HepG2 (cell line): ENCODE results near the gene ING2. TPM values are rescaled to one million over a fixed set of nuclear protein-coding genes. Genes with fewer than 3 reads are reported as not detected.

ENCODE experiments used
- ATAC-seq: fragments of 200-7000 bp; cut with Tn5 transposase; 3 replicates; pipeline ENCODE4 v1.9.1; 2020; ENCODE audit warnings: mild to moderate bottlenecking, moderate library complexity
- BruUV-seq: library from RNA; stranded (reverse); fragments of 400-500 nt; replicated peaks from 2 replicates; lab custom pipeline; 2021; lab: Mats Ljungman, UMichigan
- CTCF ChIA-PET: fragments of 300-600 bp; formaldehyde crosslinking; extraction: SDS; loops from one replicate; lab custom pipeline; 2021; ENCODE audit warnings: low total read pairs, inconsistent platforms, low intra/inter-chr PET ratio; lab: Yijun Ruan, JAX
- POLR2A ChIA-PET: fragments of 350-600 bp; sonication (Branson Sonifier 250); formaldehyde crosslinking; loops from one replicate; lab custom pipeline; 2020; ENCODE audit warnings: antibody characterized with exemption, inconsistent platforms; lab: Yijun Ruan, JAX
- DNase-seq: peaks from one replicate; pipeline ENCODE4 v3.0.0-alpha.2; 2015; ENCODE audit warnings: low spot score
- FAIRE-seq: peaks from 3 replicates; lab custom pipeline; 2011; peaks lifted over from hg19 to GRCh38; lab: Jason Lieb, UNC
- H2AFZ ChIP-seq: one replicate; pipeline ENCODE4 v1.6.1; 2011; ENCODE audit warnings: low read length, inconsistent platforms
- H3K27ac ChIP-seq: fragments of 300-600 bp; 3 replicates; pipeline ENCODE4 v1.8.0; 2011; ENCODE audit warnings: mixed run types, mild to moderate bottlenecking, mixed read lengths, low read length, inconsistent platforms; ENCODE audit not compliant: insufficient read depth; ENCODE audit errors: extremely low read length
- H3K27me3 ChIP-seq, 2 experiments: fragments of 200-600 bp in 1 of 2; 2 replicates in 1 of 2; 3 replicates in 1 of 2; pipeline versions ENCODE4 v1.6.0 to v1.8.0; 2011; ENCODE audit warnings: low read length in 2 of 2, mild to moderate bottlenecking in 2 of 2, moderate library complexity in 2 of 2, inconsistent platforms in 1 of 2; ENCODE audit not compliant: insufficient read depth in 2 of 2, control insufficient read depth in 1 of 2
- H3K36me3 ChIP-seq, 2 experiments: fragments of 200-600 bp in 1 of 2; replicated peaks in 1 of 2; 2 replicates in 1 of 2; 3 replicates in 1 of 2; pipeline versions ENCODE4 v1.5.1 to v1.8.0; 2011; ENCODE audit warnings: low read length in 2 of 2, inconsistent platforms in 1 of 2; ENCODE audit not compliant: insufficient read depth in 2 of 2, control insufficient read depth in 1 of 2
- H3K4me1 ChIP-seq: 2 replicates; pipeline ENCODE4 v1.5.1; 2012; ENCODE audit warnings: low read length, inconsistent platforms; ENCODE audit not compliant: insufficient read depth
- H3K4me2 ChIP-seq: 2 replicates; pipeline ENCODE4 v1.6.0; 2011; ENCODE audit warnings: low read depth, low read length, inconsistent platforms
- H3K4me3 ChIP-seq, 3 experiments: fragments of 200-600 bp in 1 of 3; sonication (generic), shearing (Covaris generic) in 1 of 3; replicated peaks in 1 of 3; 2 replicates each; pipeline ENCODE4 v1.5.1; 2011 to 2016; ENCODE audit warnings: low read length in 3 of 3, inconsistent platforms in 2 of 3, low read depth in 2 of 3, mild to moderate bottlenecking in 2 of 3, control low read depth in 1 of 3, mixed read lengths in 1 of 3; ENCODE audit not compliant: insufficient read depth in 1 of 3
- H3K79me2 ChIP-seq: one replicate; pipeline ENCODE4 v1.6.1; 2011; ENCODE audit warnings: low read length, inconsistent platforms; ENCODE audit not compliant: insufficient read depth
- H3K9ac ChIP-seq: 2 replicates; pipeline ENCODE4 v1.6.0; 2011; ENCODE audit warnings: mild to moderate bottlenecking, low read depth, low read length, inconsistent platforms; ENCODE audit not compliant: insufficient read depth
- H3K9me3 ChIP-seq: 2 replicates; pipeline ENCODE4 v1.5.1; 2012; ENCODE audit warnings: mild to moderate bottlenecking, low read length
- H4K20me1 ChIP-seq: 2 replicates; pipeline ENCODE4 v1.6.0; 2011; ENCODE audit warnings: inconsistent platforms, mild to moderate bottlenecking, low read length, moderate library complexity; ENCODE audit not compliant: insufficient read depth
- ATF4 ChIP-seq, 2 experiments: fragments of 450-650 bp in 1 of 2; sonication (generic) in 1 of 2; formaldehyde crosslinking; IDR thresholded peaks; 2 replicates each; pipeline versions ENCODE4 v1.5.0 to v1.8.0; 2020 to 2022; ENCODE audit warnings: mild to moderate bottlenecking in 1 of 2, missing genetic modification reagents in 1 of 2
- CBX2 ChIP-seq, 2 experiments: fragments of 200-600 bp in 1 of 2; sonication (generic); formaldehyde crosslinking in 1 of 2; IDR thresholded peaks; 2 replicates each; pipeline versions ENCODE4 v1.7.0 to v1.8.1; 2018 to 2022; ENCODE audit warnings: low read depth in 2 of 2, low read length in 1 of 2, mild to moderate bottlenecking in 1 of 2, missing genetic modification reagents in 1 of 2
- HMG20A ChIP-seq: IDR thresholded peaks from 2 replicates; pipeline ENCODE4 v1.6.1; 2016; ENCODE audit warnings: borderline replicate concordance
- MAFF ChIP-seq: IDR thresholded peaks from 2 replicates; pipeline ENCODE4 v1.6.1; 2011; ENCODE audit warnings: low read depth, low read length, improper control_type of control experiment
- MLLT10 ChIP-seq: sonication (generic); formaldehyde crosslinking; IDR thresholded peaks from 2 replicates; pipeline ENCODE4 v1.4.0; 2020; ENCODE audit warnings: missing genetic modification reagents
- MTA1 ChIP-seq: sonication (generic); formaldehyde crosslinking; IDR thresholded peaks from 2 replicates; pipeline ENCODE4 v1.4.0; 2020; ENCODE audit warnings: missing genetic modification reagents, mild to moderate bottlenecking, borderline replicate concordance
- MXD4 ChIP-seq: IDR thresholded peaks from 2 replicates; pipeline ENCODE4 v1.6.1; 2016; ENCODE audit warnings: mild to moderate bottlenecking, missing biosample characterization, missing genetic modification reagents
- RXRA ChIP-seq: sonication (generic); formaldehyde crosslinking; IDR thresholded peaks from 2 replicates; pipeline ENCODE4 v1.5.1; 2020; ENCODE audit warnings: missing genetic modification reagents
- SALL1 ChIP-seq: sonication (generic); formaldehyde crosslinking; IDR thresholded peaks from 2 replicates; pipeline ENCODE4 v1.8.0; 2022; ENCODE audit warnings: mild to moderate bottlenecking, missing genetic modification reagents
- SP140L ChIP-seq: sonication (generic); formaldehyde crosslinking; IDR thresholded peaks from 2 replicates; pipeline ENCODE4 v1.4.0; 2020; ENCODE audit warnings: missing genetic modification reagents, borderline replicate concordance
- STAG1 ChIP-seq: sonication (generic); formaldehyde crosslinking; IDR thresholded peaks from 2 replicates; pipeline ENCODE4 v1.4.0; 2020; ENCODE audit warnings: missing genetic modification reagents
- TCF7L2 ChIP-seq: IDR thresholded peaks from 2 replicates; pipeline ENCODE4 v1.6.1; 2011; ENCODE audit warnings: mild to moderate bottlenecking, low read depth, low read length, moderate library complexity
- ZNF414 ChIP-seq: sonication (generic); formaldehyde crosslinking; IDR thresholded peaks from 2 replicates; pipeline ENCODE4 v1.5.0; 2020; ENCODE audit warnings: missing genetic modification reagents
- ZNF431 ChIP-seq: sonication (generic); formaldehyde crosslinking; IDR thresholded peaks from 2 replicates; pipeline ENCODE4 v1.9.0; 2022; ENCODE audit warnings: missing genetic modification reagents, low read depth, mild to moderate bottlenecking, borderline replicate concordance
- ZNF709 ChIP-seq: sonication (generic); formaldehyde crosslinking; IDR thresholded peaks from 2 replicates; pipeline ENCODE4 v1.5.0; 2020; ENCODE audit warnings: mild to moderate bottlenecking, missing genetic modification reagents
- ZNF841 ChIP-seq: sonication (generic); formaldehyde crosslinking; IDR thresholded peaks from 2 replicates; pipeline ENCODE4 v1.8.1; 2023; ENCODE audit warnings: missing genetic modification reagents, borderline replicate concordance
- ZSCAN31 ChIP-seq: sonication (generic); formaldehyde crosslinking; IDR thresholded peaks from 2 replicates; pipeline ENCODE4 v1.5.0; 2020; ENCODE audit warnings: low read depth, mild to moderate bottlenecking, missing genetic modification reagents
- WGBS: methylation state at CpG from one replicate; pipeline ENCODE4 v1.1.6; 2017; ENCODE audit warnings: low lambda C conversion rate; 5-methylcytosine and 5-hydroxymethylcytosine counted together
- in situ Hi-C: cut with HindIII; loops from 2 replicates; pipeline ENCODE4 v1.10.0; 2017; ENCODE audit warnings: low pct_unique_long_range_greater_than_20kb; ENCODE audit not compliant: extremely low pct_ligation_motif_present
- intact Hi-C: fragments of 100-400 bp; cut with micrococcal nuclease; formaldehyde crosslinking; loops from one replicate; pipeline ENCODE4 v1.10.0; 2022; ENCODE audit not compliant: unreplicated experiment
- polyA plus RNA-seq, 8 experiments: library from polyadenylated mRNA; depleted of rRNA in 3 of 8; stranded (reverse) in 7 of 8; unstranded in 1 of 8; fragments of >200 nt; fragmentation: Illumina TruSeq in 4 of 8; extraction: Trizol in 4 of 8; gene quantifications; 2 replicates each; pipeline versions ENCODE4 v1.2.1 to v1.2.3, GENCODE V29; 2011 to 2016; ENCODE audit warnings: low read depth in 4 of 8, missing spikeins in 1 of 8, mixed read lengths in 1 of 8; ENCODE audit not compliant: insufficient read depth in 1 of 8
- total RNA-seq, 5 experiments: library from RNA; depleted of rRNA; stranded (reverse); fragments of >200 nt; fragmentation: Illumina TruSeq; extraction: Trizol; gene quantifications; 2 replicates each; pipeline ENCODE4 v1.2.3, GENCODE V29; 2016; ENCODE audit warnings: low read depth in 1 of 5

The ING2 gene
- total and polyA plus RNA-seq, 2 of the 13 experiments (the other 11 are each of a cell fraction or from before 2014, with no cell fraction given), result 6.6 to 12.4 TPM

GRCh38 chr4:183527326-183527725 is 22.5 kb downstream of the ING2 start:
- H3K4me3 ChIP-seq, result no peak overlapping the region
- no peaks in the 10 kb centered on the region for H3K79me2 ChIP-seq
- H2AFZ ChIP-seq, result no peak overlapping the region
- no peak overlapping the region for H3K27ac ChIP-seq
- no peaks in the 10 kb centered on the region for H3K9me3 ChIP-seq
- ChIA-PET POLR2A (no interaction called here), CTCF (no interaction called here)
- BruUV-seq, result no TSS peak
- H3K36me3 ChIP-seq, result no peaks in the 10 kb centered on the region
- TF ChIP-seq ZNF709 (CRISPR knock-in tag) (no peak), SALL1 (CRISPR knock-in tag) (no peak), ATF4 (CRISPR knock-in tag; IDR thresholded peaks at IDR 0.05) (no peak), MAFF (no peak), MXD4 (CRISPR knock-in tag) (no peak), TCF7L2 (no peak), HMG20A (CRISPR knock-in tag) (no peak), ZNF431 (no peak), MLLT10 (CRISPR knock-in tag) (no peak), MTA1 (no peak), ZNF414 (CRISPR knock-in tag) (no peak), CBX2 (IDR thresholded peaks at IDR 0.05; ENCODE audit: low read depth, low read length) (no peak), CBX2 (CRISPR knock-in tag; IDR thresholded peaks at IDR 0.05; ENCODE audit: low read depth) (no peak), ZSCAN31 (CRISPR knock-in tag) (no peak), SP140L (CRISPR knock-in tag) (no peak), ZNF841 (no peak), RXRA (CRISPR knock-in tag) (no peak), STAG1 (CRISPR knock-in tag) (no peak)
- FAIRE-seq (no peak), DNase-seq (no peak), ATAC-seq (no peak)
- intact Hi-C loops, result no loop called here
- no peak overlapping the region for H3K4me2 ChIP-seq
- in situ Hi-C loops, result no loop called here
- peaks cover 2 to 7% of the 10 kb centered on the region in 2 experiments; a peak in 1 of 5 replicates for H3K27me3 ChIP-seq
- WGBS, result 20% methylated on average over 2 of the region's 2 CpGs
- H4K20me1 ChIP-seq, result no peaks in the 10 kb centered on the region
- H3K4me1 ChIP-seq, result peaks cover 21% of the 10 kb centered on the region
- no peak overlapping the region for H3K9ac ChIP-seq
